Ishikawa (cell line): ENCODE measurements around the gene TMEM72.

Experiments
- CREB1 ChIP-seq: IDR thresholded peaks from 2 replicates; pipeline ENCODE4 v1.6.1; 2012; ENCODE audit warnings: low read depth
- EGR1 ChIP-seq: IDR thresholded peaks from 2 replicates; pipeline ENCODE4 v1.6.1; 2012
- EP300 ChIP-seq: IDR thresholded peaks from 2 replicates; pipeline ENCODE4 v1.6.1; 2012; ENCODE audit warnings: borderline replicate concordance
- NFIC ChIP-seq: IDR thresholded peaks from 2 replicates; pipeline ENCODE4 v1.6.1; 2012
- TAF1 ChIP-seq: IDR thresholded peaks from 2 replicates; pipeline ENCODE4 v1.6.1; 2012; ENCODE audit warnings: low read depth, mild to moderate bottlenecking
- TEAD4 ChIP-seq: IDR thresholded peaks from 2 replicates; pipeline ENCODE4 v1.6.1; 2012
- YY1 ChIP-seq: IDR thresholded peaks from 2 replicates; pipeline ENCODE4 v1.6.1; 2012; ENCODE audit warnings: low read depth
- ZBTB7A ChIP-seq: IDR thresholded peaks from 2 replicates; pipeline ENCODE4 v1.6.1; 2012; ENCODE audit warnings: low read depth
- TF ChIP-seq, protein P1 (sequence below): IDR thresholded peaks from 2 replicates; pipeline ENCODE4 v1.6.1; 2012
- TF ChIP-seq, protein P2 (sequence below): IDR thresholded peaks from 2 replicates; pipeline ENCODE4 v1.6.1; 2012; ENCODE audit warnings: low read depth, mild to moderate bottlenecking

DNA sequence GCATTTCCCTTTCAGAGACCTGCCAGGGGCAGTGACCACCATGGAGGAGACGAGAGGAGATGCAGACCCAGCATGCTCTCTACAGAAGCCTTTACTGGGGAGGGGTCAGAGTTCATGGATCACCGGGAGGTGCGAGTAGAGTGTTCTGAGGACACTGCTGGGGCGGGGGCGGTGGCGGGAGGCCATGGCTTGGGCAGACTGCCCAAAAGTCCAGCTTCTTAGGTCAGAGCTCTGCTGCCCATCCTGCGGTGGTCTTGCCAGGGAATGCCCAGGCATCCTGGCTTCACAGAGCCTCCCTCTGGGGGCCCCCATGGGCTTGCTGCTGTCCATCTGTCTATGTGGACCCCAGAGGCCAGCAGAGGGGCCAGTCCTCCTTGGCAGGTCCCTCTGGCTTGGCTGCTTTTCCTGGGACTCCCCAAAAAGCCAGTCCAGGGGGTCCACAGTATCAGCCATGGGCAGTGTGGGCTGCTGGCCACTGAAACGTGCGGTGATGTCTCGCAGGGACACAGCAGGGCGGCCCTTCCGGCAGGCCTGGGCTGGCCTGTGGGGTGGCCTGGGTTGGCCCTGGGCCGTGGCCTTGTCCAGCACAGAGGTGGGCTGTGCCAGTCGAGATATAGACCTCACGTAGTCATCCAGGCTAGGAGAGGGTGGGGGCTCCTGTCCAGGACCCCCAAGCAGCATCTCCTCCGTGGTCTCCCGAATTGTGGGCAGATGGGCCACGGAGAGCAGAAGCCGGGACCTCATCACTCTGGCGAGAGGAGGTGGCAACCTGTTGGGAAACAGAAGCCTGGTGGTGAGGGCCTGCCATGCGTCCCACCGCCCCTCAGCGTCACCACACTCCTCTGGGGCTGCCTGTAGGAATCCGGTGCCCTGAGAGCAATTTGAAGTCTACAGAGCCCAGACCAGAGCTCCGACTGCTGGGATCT, 66.4 kb downstream of the TMEM72 start:
- no peak for TF ChIP-seq TEAD4
- no peak for TF ChIP-seq TAF1
- no peak for TF ChIP-seq EGR1
- no peak for TF ChIP-seq EP300
- TF ChIP-seq, protein P1, sequence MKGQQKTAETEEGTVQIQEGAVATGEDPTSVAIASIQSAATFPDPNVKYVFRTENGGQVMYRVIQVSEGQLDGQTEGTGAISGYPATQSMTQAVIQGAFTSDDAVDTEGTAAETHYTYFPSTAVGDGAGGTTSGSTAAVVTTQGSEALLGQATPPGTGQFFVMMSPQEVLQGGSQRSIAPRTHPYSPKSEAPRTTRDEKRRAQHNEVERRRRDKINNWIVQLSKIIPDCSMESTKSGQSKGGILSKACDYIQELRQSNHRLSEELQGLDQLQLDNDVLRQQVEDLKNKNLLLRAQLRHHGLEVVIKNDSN = no peak
- no peak for TF ChIP-seq CREB1
- TF ChIP-seq YY1 = no peak
- TF ChIP-seq, protein P2, sequence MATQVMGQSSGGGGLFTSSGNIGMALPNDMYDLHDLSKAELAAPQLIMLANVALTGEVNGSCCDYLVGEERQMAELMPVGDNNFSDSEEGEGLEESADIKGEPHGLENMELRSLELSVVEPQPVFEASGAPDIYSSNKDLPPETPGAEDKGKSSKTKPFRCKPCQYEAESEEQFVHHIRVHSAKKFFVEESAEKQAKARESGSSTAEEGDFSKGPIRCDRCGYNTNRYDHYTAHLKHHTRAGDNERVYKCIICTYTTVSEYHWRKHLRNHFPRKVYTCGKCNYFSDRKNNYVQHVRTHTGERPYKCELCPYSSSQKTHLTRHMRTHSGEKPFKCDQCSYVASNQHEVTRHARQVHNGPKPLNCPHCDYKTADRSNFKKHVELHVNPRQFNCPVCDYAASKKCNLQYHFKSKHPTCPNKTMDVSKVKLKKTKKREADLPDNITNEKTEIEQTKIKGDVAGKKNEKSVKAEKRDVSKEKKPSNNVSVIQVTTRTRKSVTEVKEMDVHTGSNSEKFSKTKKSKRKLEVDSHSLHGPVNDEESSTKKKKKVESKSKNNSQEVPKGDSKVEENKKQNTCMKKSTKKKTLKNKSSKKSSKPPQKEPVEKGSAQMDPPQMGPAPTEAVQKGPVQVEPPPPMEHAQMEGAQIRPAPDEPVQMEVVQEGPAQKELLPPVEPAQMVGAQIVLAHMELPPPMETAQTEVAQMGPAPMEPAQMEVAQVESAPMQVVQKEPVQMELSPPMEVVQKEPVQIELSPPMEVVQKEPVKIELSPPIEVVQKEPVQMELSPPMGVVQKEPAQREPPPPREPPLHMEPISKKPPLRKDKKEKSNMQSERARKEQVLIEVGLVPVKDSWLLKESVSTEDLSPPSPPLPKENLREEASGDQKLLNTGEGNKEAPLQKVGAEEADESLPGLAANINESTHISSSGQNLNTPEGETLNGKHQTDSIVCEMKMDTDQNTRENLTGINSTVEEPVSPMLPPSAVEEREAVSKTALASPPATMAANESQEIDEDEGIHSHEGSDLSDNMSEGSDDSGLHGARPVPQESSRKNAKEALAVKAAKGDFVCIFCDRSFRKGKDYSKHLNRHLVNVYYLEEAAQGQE = no peak
- TF ChIP-seq NFIC = no peak
- no peak for TF ChIP-seq ZBTB7A
